OCI-LY3 (cell line): ENCODE measurements around the gene GMEB2.

Experiments used
- CTCF ChIP-seq: fragments of 200-600, 300-600 bp; sonication (generic); IDR thresholded peaks from 2 replicates; pipeline ENCODE4 v1.5.1; 2014; ENCODE audit warnings: antibody characterized with exemption, low read length, low read depth
- EZH2phosphoT487 ChIP-seq: fragments of 200-600 bp; shearing (Covaris generic); IDR thresholded peaks from 2 replicates; pipeline ENCODE4 v1.6.1; 2018; ENCODE audit warnings: antibody characterized with exemption, mixed run types, low read depth

- TF ChIP-seq CTCF (no peak), EZH2phosphoT487 (no peak)
These were observed 8.5 kb downstream of the GMEB2 start for GRCh38 chr20:63618291-63618980.
